Endometrium (tissue), 2 donors: ENCODE measurements around the gene SLC27A1.

Source experiments
- FAIRE-seq: peaks from 2 replicates; lab custom pipeline; 2012; peaks lifted over from hg19 to GRCh38; lab: Jason Lieb, UNC
- donor health status: control.
- donor health status: control.

SLC27A1 gene

GRCh38 chr19:17470068-17470841 is at the start of gene SLC27A1:
Gene SLC27A1, plus strand, starts transcription at chr19:17470524. Its CDS starts 17 bp downstream, at chr19:17470541.
- peak; percentile 90 for FAIRE-seq

- FAIRE-seq = no peak
These were observed 48.4 kb upstream of the SLC27A1 start for GRCh38 chr19:17421942-17422341.

- FAIRE-seq = no peak
These were observed 46.7 kb upstream of the SLC27A1 start for GRCh38 chr19:17423429-17424208.

DNA sequence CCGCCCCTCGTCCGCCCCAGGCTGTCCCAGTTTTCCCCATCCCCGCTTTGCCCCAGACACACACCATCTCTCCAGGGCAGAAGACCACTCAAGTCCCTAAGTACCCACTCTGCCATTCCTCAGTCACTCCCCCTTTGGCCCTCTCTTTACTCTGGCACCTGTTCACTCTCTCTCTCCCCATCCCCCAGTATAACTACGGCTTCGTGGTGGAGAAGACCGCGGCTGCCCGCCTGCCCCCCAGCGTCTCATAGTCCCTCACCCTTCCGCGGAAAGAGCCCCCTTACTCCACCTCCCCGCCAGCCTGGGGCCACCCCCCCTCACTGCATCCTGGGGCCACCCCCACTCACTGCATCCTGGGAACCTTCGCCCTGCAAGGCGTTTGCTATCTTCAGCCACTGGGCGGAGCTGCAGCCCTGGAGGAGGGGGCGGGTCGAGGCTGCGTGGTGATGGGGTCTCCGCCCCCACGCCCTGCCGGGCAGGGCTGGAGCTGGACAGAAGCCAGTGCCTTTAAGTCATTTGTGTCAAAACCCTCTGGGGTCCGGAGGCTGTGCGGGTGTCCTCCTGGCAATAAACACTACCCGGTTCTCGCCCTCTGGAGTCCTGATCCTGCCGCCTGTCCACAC is 45.5 kb upstream of the SLC27A1 start:
- FAIRE-seq = no peak

- FAIRE-seq = no peak
These were observed 40.6 kb upstream of the SLC27A1 start for GRCh38 chr19:17429641-17430113.

DNA sequence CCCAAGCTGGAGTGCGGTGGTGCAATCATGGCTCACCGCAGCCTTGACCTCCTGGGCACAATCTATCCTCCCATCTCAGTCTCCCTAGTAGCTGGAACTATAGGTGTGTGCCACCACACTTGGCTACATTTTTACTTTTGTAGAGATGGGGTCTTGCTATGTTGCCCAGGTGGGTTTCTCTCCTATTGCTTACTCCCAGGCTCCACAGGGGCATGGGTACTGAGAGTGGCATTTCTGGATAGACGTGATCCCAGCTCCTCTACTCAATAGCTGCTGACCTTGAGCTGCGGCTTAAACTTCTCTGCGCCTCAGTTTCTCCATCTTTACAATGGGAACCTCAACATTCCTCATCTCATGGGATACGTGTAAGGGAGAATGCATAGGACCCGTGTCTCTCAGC is 38.9 kb upstream of the SLC27A1 start:
- FAIRE-seq = no peak

- FAIRE-seq = no peak
These were observed 35.1 kb upstream of the SLC27A1 start for GRCh38 chr19:17435218-17435617.

DNA sequence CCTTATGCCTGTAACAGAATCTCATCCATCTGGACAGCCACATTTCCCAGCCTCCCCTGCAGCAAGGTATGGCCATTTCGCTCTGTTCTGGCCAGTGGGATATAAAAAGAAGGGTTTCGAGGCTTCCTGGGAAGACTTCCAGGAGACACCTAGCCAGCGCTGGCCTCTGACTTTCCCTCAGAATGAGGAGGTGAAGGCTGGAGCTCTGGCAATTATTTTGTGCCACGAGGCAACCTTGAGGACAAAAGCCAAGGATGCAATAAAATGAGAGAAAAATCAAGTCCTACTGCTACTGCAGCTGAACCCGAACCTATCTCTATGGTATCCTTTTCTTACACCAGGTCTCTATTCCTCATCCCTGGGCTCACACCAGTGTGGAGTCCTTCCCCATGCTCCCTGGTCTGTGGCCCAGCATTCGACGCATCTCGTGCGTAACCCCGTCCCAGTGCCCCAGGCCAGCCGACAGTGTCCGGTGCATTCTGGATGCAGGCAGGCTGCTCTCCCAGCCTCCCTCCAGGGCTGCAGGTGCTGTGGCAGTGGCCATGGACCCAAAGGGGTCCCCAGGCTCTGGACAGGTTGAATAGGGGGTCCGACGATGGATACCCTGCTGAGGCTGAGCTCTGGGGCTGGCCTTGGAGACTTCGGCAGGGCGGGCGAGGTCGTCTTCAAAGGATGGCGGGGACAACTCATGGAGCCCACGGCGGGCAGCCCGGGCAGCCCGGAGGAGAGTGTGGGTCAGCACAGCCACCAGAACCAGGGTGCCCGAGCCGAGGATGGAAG is 34.0 kb upstream of the SLC27A1 start:
- no peak for FAIRE-seq

- no peak for FAIRE-seq
These were observed 33.5 kb upstream of the SLC27A1 start for GRCh38 chr19:17436874-17437267.

DNA sequence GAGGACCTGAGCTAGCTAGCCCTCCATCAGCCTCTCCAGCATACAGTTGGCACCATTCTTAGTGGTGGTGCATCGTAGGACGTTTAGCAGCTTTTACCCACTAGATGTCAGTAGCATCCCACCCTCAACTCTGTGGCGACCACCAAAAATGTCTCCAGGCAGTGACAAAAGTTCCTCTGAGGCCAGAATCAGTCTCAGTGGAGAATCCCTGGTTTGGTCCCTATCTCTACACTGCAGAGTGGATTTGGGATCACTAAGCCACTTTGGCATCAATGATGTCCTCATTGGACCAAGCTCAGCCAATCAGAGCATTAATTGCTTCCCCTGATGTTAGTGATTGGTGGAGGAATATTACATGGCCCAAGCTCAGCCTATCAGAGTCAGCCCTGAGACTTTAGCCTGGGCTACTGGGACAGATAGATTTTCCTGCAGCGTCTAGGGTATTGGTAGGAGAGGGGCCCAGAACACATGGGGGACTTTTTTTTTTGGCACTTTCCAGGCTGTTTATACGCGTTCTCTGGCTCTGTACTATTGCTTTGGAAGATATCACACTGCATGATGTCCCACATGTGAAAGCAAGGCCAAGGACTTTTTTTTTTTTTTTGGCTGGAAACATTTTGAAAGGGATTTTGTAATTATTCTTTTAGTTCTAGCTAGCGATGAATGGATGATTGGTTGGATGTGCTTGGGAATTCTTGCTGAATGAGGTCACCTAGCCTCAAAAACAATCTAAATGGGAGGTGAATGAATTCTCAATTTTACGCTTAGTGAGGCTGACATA is 28.9 kb upstream of the SLC27A1 start:
- no peak for FAIRE-seq

DNA sequence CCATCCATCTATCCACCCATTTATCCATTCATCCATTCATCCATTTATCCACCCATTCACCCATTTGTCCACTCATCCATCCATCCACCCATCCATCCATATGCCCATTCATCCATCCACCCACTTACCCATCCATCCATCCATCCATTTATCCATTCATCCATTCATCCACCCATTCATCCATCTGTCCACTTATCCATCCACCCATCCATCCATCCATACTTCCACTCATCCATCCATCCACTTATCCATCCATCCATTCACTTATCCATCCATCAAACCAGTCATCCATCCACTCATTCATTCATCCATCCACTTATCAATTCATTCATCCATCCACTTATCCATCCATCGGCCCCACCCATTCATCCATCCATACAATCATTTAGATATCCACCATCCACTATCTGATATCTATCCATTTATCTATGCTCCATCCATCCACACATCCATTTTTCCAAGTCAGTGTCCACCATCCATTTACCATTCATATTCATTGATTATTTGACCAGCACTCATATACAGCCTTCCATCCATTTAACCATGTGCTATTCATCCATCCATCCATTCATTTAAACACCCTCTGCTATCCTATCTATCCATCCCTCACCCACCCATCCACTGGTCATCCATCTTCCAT is 24.7 kb upstream of the SLC27A1 start:
- no peak for FAIRE-seq

DNA sequence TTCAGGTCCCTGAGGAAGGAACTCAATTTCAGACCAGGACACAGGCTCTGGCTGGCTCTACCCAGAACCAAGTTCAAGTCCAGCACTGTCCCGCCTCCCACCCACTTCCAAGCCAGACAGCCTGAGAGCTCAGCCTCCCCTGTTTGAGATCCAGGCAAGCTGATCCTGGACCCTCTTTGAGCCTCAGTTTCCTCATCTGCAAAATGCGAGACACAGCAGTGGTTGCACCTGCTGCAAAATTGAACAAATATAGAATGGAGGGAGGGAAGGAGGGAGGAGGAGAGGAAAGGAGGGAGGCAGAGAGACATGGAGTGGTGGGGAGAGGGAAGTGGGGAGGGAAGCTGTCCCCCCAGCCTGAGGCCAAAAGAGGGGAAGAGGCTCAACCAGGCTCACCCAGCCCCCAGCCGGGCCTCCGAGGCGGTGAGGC is 22.6 kb upstream of the SLC27A1 start:
- no peak for FAIRE-seq

DNA sequence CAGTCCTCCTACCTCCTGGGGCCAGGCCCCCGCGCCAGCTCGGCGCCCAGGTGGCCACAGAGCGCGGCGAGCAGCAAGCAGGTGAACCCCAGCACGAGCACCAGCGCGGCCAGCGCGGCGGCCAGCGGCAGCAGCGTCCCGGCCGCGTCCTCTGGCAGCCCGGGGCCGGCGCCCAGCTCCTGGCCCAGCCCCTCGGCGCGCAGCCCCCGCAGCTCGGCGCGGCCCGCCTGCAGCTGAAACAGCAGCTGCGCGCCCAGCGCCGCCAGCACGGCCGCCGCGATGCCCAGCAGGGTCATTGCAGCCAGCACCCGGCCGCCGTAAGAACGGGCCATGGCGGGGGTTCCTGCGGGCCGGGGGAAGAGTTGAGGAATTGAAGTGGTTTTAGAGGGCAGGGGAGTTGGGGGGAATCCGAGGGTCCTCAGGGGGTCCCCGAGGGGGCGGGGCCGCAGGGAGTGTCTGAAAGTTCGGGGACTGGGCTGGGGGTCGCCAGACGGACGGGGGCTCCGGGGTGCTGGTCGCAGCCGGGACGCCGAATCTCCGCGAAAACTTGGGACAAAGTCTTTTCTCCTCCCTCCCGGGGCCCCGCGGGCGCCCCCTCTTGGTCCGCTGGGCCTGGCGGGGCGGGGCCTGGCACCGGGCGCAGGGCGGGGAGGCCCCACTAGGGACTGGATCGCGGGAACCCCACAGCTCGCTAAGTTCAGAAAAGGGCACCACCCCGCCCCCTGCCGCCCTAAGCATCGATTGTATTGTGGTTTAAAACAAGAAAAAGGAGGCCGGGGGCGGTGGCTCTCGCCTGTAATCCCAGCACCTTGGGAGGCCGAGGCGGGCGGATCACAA is 22.0 kb upstream of the SLC27A1 start, which contains the start of gene TMEM221:
TMEM221 (minus strand) TSS at position 538 of the 837 bp plus-strand sequence; CDS start at position 332, 206 bp downstream.
- no peak for FAIRE-seq

- no peak for FAIRE-seq
These were observed 19.9 kb upstream of the SLC27A1 start for GRCh38 chr19:17450264-17451075.

DNA sequence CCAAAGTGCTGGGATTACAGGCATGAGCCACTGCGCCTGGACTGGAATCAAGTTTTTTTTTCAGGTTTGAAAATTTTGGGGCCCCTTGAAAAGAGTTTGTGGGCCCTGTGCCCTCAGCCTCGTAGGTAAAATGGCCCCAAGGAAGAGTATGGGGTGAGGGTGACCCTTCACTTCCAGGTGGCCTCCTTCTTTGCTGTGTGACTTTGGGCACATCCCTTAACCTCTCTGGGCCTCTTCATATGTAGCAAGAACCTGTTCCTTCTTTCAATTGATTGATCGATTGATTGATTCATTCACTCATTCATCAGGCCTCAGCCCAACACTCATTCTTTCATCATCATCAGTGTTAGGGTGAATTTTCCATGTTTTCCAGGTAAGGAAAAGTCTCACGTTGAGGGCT is 18.5 kb upstream of the SLC27A1 start:
- no peak for FAIRE-seq

GRCh38 chr19:17454576-17455071 is 15.7 kb upstream of the SLC27A1 start:
- FAIRE-seq = no peak

DNA sequence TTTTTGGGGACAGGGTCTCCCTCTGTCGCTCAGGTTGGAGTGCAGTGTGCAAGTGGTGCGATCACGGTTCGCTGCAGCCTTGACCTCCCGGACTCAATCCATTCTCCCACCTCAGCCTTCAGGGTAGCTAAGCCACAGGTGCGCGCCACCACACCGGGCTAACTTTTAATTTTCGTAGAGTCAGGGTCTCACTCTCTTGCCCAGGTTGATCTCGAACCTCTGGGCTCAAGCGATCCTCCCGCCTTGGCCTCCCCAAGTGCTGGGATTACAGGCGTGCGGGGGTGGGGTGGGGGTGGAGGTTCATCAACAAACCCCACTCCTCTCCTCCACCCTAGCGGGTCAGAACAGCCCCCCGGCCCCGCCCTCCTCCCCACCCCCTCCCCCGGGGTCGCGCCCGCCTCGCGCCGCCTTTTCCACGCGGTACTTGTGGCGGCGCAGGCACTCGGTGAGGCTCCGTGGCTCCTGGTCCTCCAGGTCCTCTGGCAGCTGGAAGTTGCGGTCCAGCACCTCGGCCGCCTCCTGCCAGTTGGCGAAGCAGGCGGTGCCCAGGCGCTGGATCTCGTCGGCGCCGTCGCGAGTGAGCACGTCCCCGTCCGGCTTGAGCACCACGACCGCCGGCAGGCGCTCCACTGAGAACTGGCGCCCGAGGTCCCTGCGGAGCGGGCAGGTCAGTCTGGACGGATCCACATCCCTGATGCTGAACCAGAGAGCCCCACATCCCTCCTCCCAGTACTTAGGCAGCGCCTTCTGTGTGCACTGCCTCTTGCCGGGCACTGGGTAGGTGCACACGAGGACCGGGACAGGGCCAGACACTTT is 14.8 kb upstream of the SLC27A1 start:
- FAIRE-seq = no peak

GRCh38 chr19:17456127-17456526 is 14.2 kb upstream of the SLC27A1 start:
- no peak for FAIRE-seq
